Thyroid gland (tissue), 4 donors: ENCODE data around the gene TGM3.

Experiments
- POLR2A ChIP-seq, 2 donors: fragments of 450-650 bp; IDR thresholded peaks; one replicate each; pipeline ENCODE4 v1.6.1; 2017; ENCODE audit warnings: antibody characterized with exemption in 2 of 2, mild to moderate bottlenecking in 2 of 2, moderate library complexity in 1 of 2
- TF ChIP-seq, protein P1 (sequence below), 6 experiments: fragments of 200-600 bp in 3 of 6; fragments of 450-650 bp in 3 of 6; sonication (generic) in 3 of 6; IDR thresholded peaks; one replicate each; pipeline ENCODE4 v1.5.1; 2016 to 2019; ENCODE audit warnings: antibody characterized with exemption in 6 of 6, mild to moderate bottlenecking in 2 of 6, inconsistent platforms in 1 of 6, moderate library complexity in 1 of 6

DNA sequence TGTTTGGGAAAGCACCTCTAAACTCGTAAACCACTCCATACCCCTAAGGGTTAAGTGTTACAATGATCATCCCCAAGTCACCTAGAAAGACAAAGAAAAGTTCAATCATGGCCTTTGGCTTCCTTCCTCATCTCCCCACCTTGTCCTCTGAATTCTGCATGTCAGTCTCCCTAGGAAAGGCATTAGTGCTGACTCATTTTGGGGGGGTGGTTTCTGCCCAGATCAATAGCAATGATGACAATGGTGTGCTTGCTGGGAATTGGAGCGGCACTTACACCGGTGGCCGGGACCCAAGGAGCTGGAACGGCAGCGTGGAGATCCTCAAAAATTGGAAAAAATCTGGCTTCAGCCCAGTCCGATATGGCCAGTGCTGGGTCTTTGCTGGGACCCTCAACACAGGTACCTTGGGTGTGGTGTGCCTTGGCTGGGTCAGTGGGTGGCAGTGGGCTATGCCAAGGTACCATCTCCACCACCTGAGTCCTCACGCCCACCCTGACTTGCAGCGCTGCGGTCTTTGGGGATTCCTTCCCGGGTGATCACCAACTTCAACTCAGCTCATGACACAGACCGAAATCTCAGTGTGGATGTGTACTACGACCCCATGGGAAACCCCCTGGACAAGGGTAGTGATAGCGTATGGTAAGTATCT, 21.2 kb downstream of the TGM3 start:
- no peak for TF ChIP-seq POLR2A (IDR thresholded peaks at IDR 0.05)
- TF ChIP-seq, protein P1, sequence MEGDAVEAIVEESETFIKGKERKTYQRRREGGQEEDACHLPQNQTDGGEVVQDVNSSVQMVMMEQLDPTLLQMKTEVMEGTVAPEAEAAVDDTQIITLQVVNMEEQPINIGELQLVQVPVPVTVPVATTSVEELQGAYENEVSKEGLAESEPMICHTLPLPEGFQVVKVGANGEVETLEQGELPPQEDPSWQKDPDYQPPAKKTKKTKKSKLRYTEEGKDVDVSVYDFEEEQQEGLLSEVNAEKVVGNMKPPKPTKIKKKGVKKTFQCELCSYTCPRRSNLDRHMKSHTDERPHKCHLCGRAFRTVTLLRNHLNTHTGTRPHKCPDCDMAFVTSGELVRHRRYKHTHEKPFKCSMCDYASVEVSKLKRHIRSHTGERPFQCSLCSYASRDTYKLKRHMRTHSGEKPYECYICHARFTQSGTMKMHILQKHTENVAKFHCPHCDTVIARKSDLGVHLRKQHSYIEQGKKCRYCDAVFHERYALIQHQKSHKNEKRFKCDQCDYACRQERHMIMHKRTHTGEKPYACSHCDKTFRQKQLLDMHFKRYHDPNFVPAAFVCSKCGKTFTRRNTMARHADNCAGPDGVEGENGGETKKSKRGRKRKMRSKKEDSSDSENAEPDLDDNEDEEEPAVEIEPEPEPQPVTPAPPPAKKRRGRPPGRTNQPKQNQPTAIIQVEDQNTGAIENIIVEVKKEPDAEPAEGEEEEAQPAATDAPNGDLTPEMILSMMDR (IDR thresholded peaks at IDR 0.05), result no peak
